Glomerular visceral epithelial cell (primary cell): Measurements from ENCODE around the gene NDOR1.
"Not testable (repeated sequence)": the region's sequence is repeated elsewhere in the genome, so short reads cannot be mapped to it uniquely, and the experiment has no call there.

Experiments
- DNase-seq: peaks from one replicate; pipeline ENCODE4 v3.0.0-alpha.2; 2016; ENCODE audit errors: extremely low spot score

NDOR1 gene

GRCh38 chr9:137243626-137244485, 38.4 kb downstream of the NDOR1 start:
- peak; percentile 40 for DNase-seq

GRCh38 chr9:137244486-137245449, 39.3 kb downstream of the NDOR1 start:
- DNase-seq, result no peak

GRCh38 chr9:137245450-137246421, 40.2 kb downstream of the NDOR1 start:
- DNase-seq, result no peak

GRCh38 chr9:137247135-137247915, 41.8 kb downstream of the NDOR1 start:
- DNase-seq, result no peak

- DNase-seq, result no peak
Measured at GRCh38 chr9:137247916-137248175, 42.3 kb downstream of the NDOR1 start.

GRCh38 chr9:137250329-137251193, 45.1 kb downstream of the NDOR1 start:
- DNase-seq, result no peak

- DNase-seq, result no peak
Measured at GRCh38 chr9:137251194-137251461, 45.6 kb downstream of the NDOR1 start, which contains the start of gene STPG3. STPG3 (plus strand) TSS chr9:137251286; CDS start chr9:137251287, 1 bp downstream.

- no peak for DNase-seq
Measured at GRCh38 chr9:137251490-137252268, 46.2 kb downstream of the NDOR1 start.

- no peak for DNase-seq
Measured at GRCh38 chr9:137252555-137253506, 47.3 kb downstream of the NDOR1 start.

GRCh38 chr9:137253717-137254623, 48.5 kb downstream of the NDOR1 start:
- no peak for DNase-seq

- DNase-seq, result peak; percentile 94
Measured at GRCh38 chr9:137254624-137255447, 49.3 kb downstream of the NDOR1 start, which contains the start of gene NELFB. NELFB (plus strand) TSS chr9:137255327.

- DNase-seq, result no peak
Measured at GRCh38 chr9:137255448-137256114, 50.1 kb downstream of the NDOR1 start.

GRCh38 chr9:137256362-137256761, 50.9 kb downstream of the NDOR1 start:
- no peak for DNase-seq

- no peak for DNase-seq
Measured at GRCh38 chr9:137256856-137257255, 51.4 kb downstream of the NDOR1 start.

- not testable (repeated sequence) for DNase-seq
Measured at GRCh38 chr9:137262173-137262908, 56.8 kb downstream of the NDOR1 start.
